ENCODE measurements around the gene SLC66A1.

GRCh38 chr1:19294638-19295037 is 17.5 kb upstream of the SLC66A1 start:
- TF ChIP-seq, protein P1, sequence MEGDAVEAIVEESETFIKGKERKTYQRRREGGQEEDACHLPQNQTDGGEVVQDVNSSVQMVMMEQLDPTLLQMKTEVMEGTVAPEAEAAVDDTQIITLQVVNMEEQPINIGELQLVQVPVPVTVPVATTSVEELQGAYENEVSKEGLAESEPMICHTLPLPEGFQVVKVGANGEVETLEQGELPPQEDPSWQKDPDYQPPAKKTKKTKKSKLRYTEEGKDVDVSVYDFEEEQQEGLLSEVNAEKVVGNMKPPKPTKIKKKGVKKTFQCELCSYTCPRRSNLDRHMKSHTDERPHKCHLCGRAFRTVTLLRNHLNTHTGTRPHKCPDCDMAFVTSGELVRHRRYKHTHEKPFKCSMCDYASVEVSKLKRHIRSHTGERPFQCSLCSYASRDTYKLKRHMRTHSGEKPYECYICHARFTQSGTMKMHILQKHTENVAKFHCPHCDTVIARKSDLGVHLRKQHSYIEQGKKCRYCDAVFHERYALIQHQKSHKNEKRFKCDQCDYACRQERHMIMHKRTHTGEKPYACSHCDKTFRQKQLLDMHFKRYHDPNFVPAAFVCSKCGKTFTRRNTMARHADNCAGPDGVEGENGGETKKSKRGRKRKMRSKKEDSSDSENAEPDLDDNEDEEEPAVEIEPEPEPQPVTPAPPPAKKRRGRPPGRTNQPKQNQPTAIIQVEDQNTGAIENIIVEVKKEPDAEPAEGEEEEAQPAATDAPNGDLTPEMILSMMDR (IDR thresholded peaks at IDR 0.05; ENCODE audit: borderline replicate concordance, extremely low read depth, low read length, poor library complexity, severe bottlenecking), result no peak
- TF ChIP-seq EZH2 (IDR thresholded peaks at IDR 0.05; ENCODE audit: borderline replicate concordance, low read depth, low read length, severe bottlenecking), result no peak

All from DND-41 (cell line).